GM23338 (cell line): ENCODE data around the gene EDAR. TPM values are rescaled to one million over a fixed set of nuclear protein-coding genes. Genes with fewer than 3 reads are reported as not detected.

ENCODE experiments used
- ATAC-seq: fragments of 200-7000 bp; cut with Tn5 transposase; 3 replicates; pipeline ENCODE4 v1.9.1; 2020
- DNase-seq: peaks from one replicate; pipeline ENCODE4 v3.0.0-alpha.2; 2015; ENCODE audit warnings: low spot score
- H2AFZ ChIP-seq: fragments of 200-600 bp; sonication (generic); 2 replicates; pipeline ENCODE4 v1.8.0; 2016; ENCODE audit warnings: antibody characterized with exemption, mild to moderate bottlenecking, moderate library complexity
- H3F3A ChIP-seq: fragments of 200-600 bp; sonication (generic); replicated peaks from 2 replicates; pipeline ENCODE4 v1.8.0; 2017; ENCODE audit warnings: antibody characterized with exemption, mixed run types, low read depth
- H3K27ac ChIP-seq: fragments of 200-600 bp; sonication (generic); 2 replicates; pipeline ENCODE4 v1.6.1; 2016; ENCODE audit warnings: low read depth
- H3K27me3 ChIP-seq: fragments of 200-600 bp; sonication (generic); 2 replicates; pipeline ENCODE4 v1.8.0; 2016; ENCODE audit warnings: mild to moderate bottlenecking, mixed run types, moderate library complexity; ENCODE audit not compliant: insufficient read depth
- H3K36me3 ChIP-seq: fragments of 200-600 bp; sonication (generic); 2 replicates; pipeline ENCODE4 v1.8.0; 2016; ENCODE audit warnings: mild to moderate bottlenecking; ENCODE audit not compliant: insufficient read depth
- H3K4me1 ChIP-seq: fragments of 200-600 bp; sonication (generic); 2 replicates; pipeline ENCODE4 v1.8.0; 2016; ENCODE audit warnings: mild to moderate bottlenecking, moderate library complexity; ENCODE audit not compliant: insufficient read depth
- H3K4me2 ChIP-seq: fragments of 200-600 bp; sonication (generic); 2 replicates; pipeline ENCODE4 v1.7.1; 2017; ENCODE audit warnings: mixed run types
- H3K4me3 ChIP-seq: fragments of 200-600 bp; sonication (generic); 2 replicates; pipeline ENCODE4 v1.6.1; 2016; ENCODE audit warnings: mixed run types
- H3K79me2 ChIP-seq: fragments of 200-600 bp; sonication (generic); replicated peaks from 2 replicates; pipeline ENCODE4 v1.8.0; 2017; ENCODE audit warnings: mild to moderate bottlenecking; ENCODE audit not compliant: insufficient read depth
- H3K9me2 ChIP-seq: fragments of 200-600 bp; sonication (generic); 2 replicates; pipeline ENCODE4 v1.8.0; 2017; ENCODE audit not compliant: insufficient read depth
- H4K20me1 ChIP-seq: fragments of 200-600 bp; sonication (generic); replicated peaks from 2 replicates; pipeline ENCODE4 v1.8.0; 2017; ENCODE audit warnings: mild to moderate bottlenecking; ENCODE audit not compliant: insufficient read depth
- H3K27ac Mint-ChIP-seq: 2 replicates; pipeline ENCODE4 v1.8.0; 2020; ENCODE audit warnings: inconsistent platforms, mild to moderate bottlenecking, moderate library complexity, mixed read lengths
- H3K27me3 Mint-ChIP-seq: 3 replicates; pipeline ENCODE4 v1.8.0; 2022; ENCODE audit warnings: low read depth, mild to moderate bottlenecking, moderate library complexity, mixed read lengths, inconsistent platforms; ENCODE audit not compliant: insufficient read depth, poor library complexity
- H3K36me3 Mint-ChIP-seq: 3 replicates; pipeline ENCODE4 v1.8.0; 2021; ENCODE audit warnings: low read depth, mild to moderate bottlenecking, inconsistent platforms, moderate library complexity, mixed read lengths
- H3K4me1 Mint-ChIP-seq: 3 replicates; pipeline ENCODE4 v1.8.0; 2020; ENCODE audit warnings: mild to moderate bottlenecking, inconsistent platforms, mixed read lengths
- H3K4me3 Mint-ChIP-seq: 3 replicates; pipeline ENCODE4 v1.8.0; 2021; ENCODE audit warnings: moderate library complexity, mild to moderate bottlenecking, inconsistent platforms, mixed read lengths
- H3K9me3 Mint-ChIP-seq: 3 replicates; pipeline ENCODE4 v1.8.0; 2020; ENCODE audit warnings: moderate library complexity, mild to moderate bottlenecking, inconsistent platforms, mixed read lengths
- CTCF ChIP-seq, 2 experiments: fragments of 200-600 bp in 1 of 2; sonication (generic) in 1 of 2; conservative IDR thresholded peaks; 2 replicates each; pipeline versions ENCODE4 v1.5.1 to v1.6.1; 2016 to 2017; ENCODE audit warnings: antibody characterized with exemption in 2 of 2, low read depth in 2 of 2, mild to moderate bottlenecking in 2 of 2, moderate library complexity in 1 of 2
- EZH2 ChIP-seq: fragments of 200-600 bp; sonication (generic); IDR thresholded peaks from one replicate; pipeline ENCODE4 v1.8.0; 2017; ENCODE audit warnings: antibody characterized with exemption, mild to moderate bottlenecking, low read depth; ENCODE audit not compliant: unreplicated experiment
- POLR2AphosphoS5 ChIP-seq: IDR thresholded peaks from 2 replicates; pipeline ENCODE4 v1.6.1; 2016; ENCODE audit warnings: antibody characterized with exemption, low read depth
- REST ChIP-seq: IDR thresholded peaks from one replicate; pipeline ENCODE4 v1.6.1; 2018; ENCODE audit warnings: antibody characterized with exemption; ENCODE audit not compliant: unreplicated experiment
- ZNF114 ChIP-seq: fragments of 250-450 bp; sonication (Bioruptor Pico); IDR thresholded peaks from 2 replicates; pipeline ENCODE4 v1.5.0; 2020; ENCODE audit warnings: mild to moderate bottlenecking, moderate library complexity
- ZNF331 ChIP-seq: fragments of 250-450 bp; sonication (Bioruptor Pico); IDR thresholded peaks from 2 replicates; pipeline ENCODE4 v1.5.0; 2020; ENCODE audit warnings: low read depth, mild to moderate bottlenecking, moderate library complexity
- ZNF462 ChIP-seq: fragments of 250-450 bp; sonication (Bioruptor Pico); IDR thresholded peaks from 2 replicates; pipeline ENCODE4 v1.5.0; 2020; ENCODE audit warnings: mild to moderate bottlenecking, moderate library complexity
- polyA plus RNA-seq: library from polyadenylated mRNA; unstranded; fragments of >200 nt; fragmentation: Nextera tagmentation; extraction: Ambion mirVana; gene quantifications from 2 replicates; pipeline ENCODE4 v1.2.1, GENCODE V29; 2016
- total RNA-seq: library from RNA; depleted of rRNA; stranded (reverse); fragments of >200 nt; shearing (Covaris generic); gene quantifications from 2 replicates; pipeline ENCODE4 v1.2.3, GENCODE V29; 2014

The EDAR gene
- total and polyA plus RNA-seq, 2 experiments from 2014 or later = not detected

- H3K4me3 Mint-ChIP-seq = no peak overlapping the region
These were observed 2.0 kb downstream of the EDAR start for GRCh38 chr2:108986916-108987510.

GRCh38 chr2:108983610-108984009 lies 5.4 kb downstream of the EDAR start:
- ATAC-seq (no peak), DNase-seq (no peak)
- Histone ChIP-seq H2AFZ (no peak overlapping the region), H3K4me1 (no peaks in the 10 kb centered on the region), H3F3A (no peaks in the 10 kb centered on the region), H3K9me2 (no peaks in the 10 kb centered on the region), H3K79me2 (no peaks in the 10 kb centered on the region), H3K27ac (no peak overlapping the region), H3K4me2 (no peak overlapping the region), H3K4me3 (no peak overlapping the region), H4K20me1 (no peaks in the 10 kb centered on the region), H3K36me3 (no peaks in the 10 kb centered on the region), H3K27me3 (no peaks in the 10 kb centered on the region)
- H3K9me3 Mint-ChIP-seq = no peaks in the 10 kb centered on the region
- no peak overlapping the region for H3K4me3 Mint-ChIP-seq
- H3K4me1 Mint-ChIP-seq = peaks cover 4% of the 10 kb centered on the region; the same call in 2 of the 3 replicates
- no peak overlapping the region for H3K27ac Mint-ChIP-seq
- peaks cover 8% of the 10 kb centered on the region for H3K27me3 Mint-ChIP-seq
- H3K36me3 Mint-ChIP-seq = no peaks in the 10 kb centered on the region
- no peak for TF ChIP-seq POLR2AphosphoS5
- TF ChIP-seq ZNF114 (CRISPR knock-in tag) = no peak
- TF ChIP-seq ZNF462 (CRISPR knock-in tag) = no peak
- no peak for TF ChIP-seq REST
- no peak for TF ChIP-seq EZH2

More at GRCh38 chr2:108986916-108987510, 2.0 kb downstream of the EDAR start:
- Histone ChIP-seq H3K4me3 (no peak overlapping the region), H3K27me3 (no peaks in the 10 kb centered on the region), H4K20me1 (no peaks in the 10 kb centered on the region), H3K4me2 (no peak overlapping the region), H3F3A (no peaks in the 10 kb centered on the region), H2AFZ (no peak overlapping the region), H3K79me2 (no peaks in the 10 kb centered on the region), H3K36me3 (no peaks in the 10 kb centered on the region), H3K27ac (no peak overlapping the region), H3K4me1 (no peaks in the 10 kb centered on the region), H3K9me2 (no peaks in the 10 kb centered on the region)
- no peak for DNase-seq
- Mint-ChIP-seq H3K4me1 (peaks cover 4% of the 10 kb centered on the region; the same call in 1 of the 3 replicates), H3K27ac (no peak overlapping the region), H3K9me3 (no peaks in the 10 kb centered on the region; the same call in 2 of the 3 replicates), H3K27me3 (peaks cover 3% of the 10 kb centered on the region), H3K36me3 (no peaks in the 10 kb centered on the region)
- TF ChIP-seq CTCF (conservative IDR thresholded peaks at IDR 0.05; ENCODE audit: low read depth in 2 of 2) (0 out of 4 replicates have a peak, but pooled peaks of 1 of the 2 experiments have one; percentile 22), ZNF331 (CRISPR knock-in tag) (no peak)
- no peak for ATAC-seq
